Activated T-cell treated with anti-CD3 and anti-CD28 coated beads for 24 hours (primary cell): ENCODE data around the gene PITPNC1.
"Not testable (repeated sequence)": the region's sequence is repeated elsewhere in the genome, so short reads cannot be mapped to it uniquely, and the experiment has no call there.

Experiments used
- DNase-seq: peaks from one replicate; pipeline ENCODE4 v3.0.0-alpha.2; 2020; ENCODE audit warnings: low read depth

PITPNC1 gene

GRCh38 chr17:67376737-67377487 is at the start of gene PITPNC1:
Gene PITPNC1, plus strand, starts transcription at chr17:67377281.
- peak; percentile 81 for DNase-seq

GRCh38 chr17:67328026-67328425 is 49.1 kb upstream of the PITPNC1 start:
- DNase-seq = no peak

- DNase-seq = not testable (repeated sequence)
Measured at GRCh38 chr17:67331381-67332161, 45.5 kb upstream of the PITPNC1 start.

GRCh38 chr17:67332162-67332508 is 44.9 kb upstream of the PITPNC1 start:
- not testable (repeated sequence) for DNase-seq

GRCh38 chr17:67335245-67335835 is 41.7 kb upstream of the PITPNC1 start:
- DNase-seq = no peak

GRCh38 chr17:67336859-67337258 is 40.2 kb upstream of the PITPNC1 start:
- no peak for DNase-seq

- not testable (repeated sequence) for DNase-seq
Measured at GRCh38 chr17:67338353-67338752, 38.7 kb upstream of the PITPNC1 start.

GRCh38 chr17:67343237-67343636 is 33.8 kb upstream of the PITPNC1 start:
- DNase-seq = no peak

GRCh38 chr17:67347826-67348225 is 29.3 kb upstream of the PITPNC1 start:
- no peak for DNase-seq

- no peak for DNase-seq
Measured at GRCh38 chr17:67349420-67349819, 27.7 kb upstream of the PITPNC1 start.

GRCh38 chr17:67353161-67353560 is 23.9 kb upstream of the PITPNC1 start:
- no peak for DNase-seq

GRCh38 chr17:67353929-67354574 is 23.0 kb upstream of the PITPNC1 start:
- DNase-seq = no peak

GRCh38 chr17:67358612-67359011 is 18.5 kb upstream of the PITPNC1 start:
- no peak for DNase-seq

GRCh38 chr17:67359960-67360791 is 16.9 kb upstream of the PITPNC1 start:
- DNase-seq = no peak

GRCh38 chr17:67360880-67361279 is 16.2 kb upstream of the PITPNC1 start:
- DNase-seq = no peak

GRCh38 chr17:67362173-67362572 is 14.9 kb upstream of the PITPNC1 start:
- no peak for DNase-seq

GRCh38 chr17:67364847-67365737 is 12.0 kb upstream of the PITPNC1 start:
- DNase-seq = no peak

- DNase-seq = peak; percentile 29
Measured at GRCh38 chr17:67365738-67366192, 11.3 kb upstream of the PITPNC1 start.

GRCh38 chr17:67366193-67367157 is 10.6 kb upstream of the PITPNC1 start, which contains the start of gene PSMD12:
Gene PSMD12, minus strand, starts transcription at chr17:67366577. Its CDS starts 58 bp downstream, at chr17:67366519.
- peak; percentile 93 for DNase-seq
